ENCODE data around the gene FAM161A.

FAM161A gene

DNA sequence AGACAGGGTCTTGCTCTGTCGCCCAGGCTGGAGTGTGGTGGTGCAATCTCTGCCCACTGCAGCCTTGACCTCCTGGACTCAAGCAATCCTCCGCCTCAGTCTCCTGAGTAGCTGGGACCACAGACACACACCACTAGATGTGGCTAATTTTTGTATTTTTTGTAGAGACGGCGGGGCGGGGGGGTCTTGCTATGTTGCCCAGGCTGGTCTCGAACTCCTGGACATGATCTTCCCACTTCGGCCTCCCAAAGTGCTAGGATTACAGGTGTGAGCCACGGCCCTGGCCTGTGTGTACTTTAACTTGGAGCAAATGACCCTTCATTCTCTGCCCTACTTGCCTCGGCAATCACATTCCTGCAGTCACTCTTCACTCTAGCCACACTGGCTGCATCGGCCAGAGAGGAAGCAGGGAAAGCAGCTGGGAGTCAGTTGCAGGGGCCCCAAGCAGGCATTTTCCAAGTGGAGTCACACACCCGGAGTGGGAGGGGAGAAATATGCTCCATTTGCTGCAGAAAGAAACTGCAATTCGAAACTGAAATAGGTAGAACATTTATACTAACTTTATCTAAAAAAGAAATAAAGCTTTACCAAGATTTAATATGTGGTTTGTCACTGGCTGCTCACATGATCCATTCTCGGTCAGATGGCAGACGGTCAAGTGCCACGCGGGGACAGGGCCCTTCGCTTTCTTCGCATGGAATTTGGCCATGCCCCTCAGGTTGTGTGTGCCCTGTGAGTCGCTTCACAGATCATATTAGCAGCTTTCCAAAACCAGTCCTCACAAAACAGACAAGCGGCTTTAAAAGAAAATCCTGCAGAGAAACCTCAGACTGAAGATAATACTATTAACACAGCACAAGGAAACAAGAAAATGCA, 37.1 kb downstream of the FAM161A start:
- TF ChIP-seq TAF1 (IDR thresholded peaks at IDR 0.05; ENCODE audit: borderline replicate concordance, insufficient read depth, low read length) (no peak), SIN3A (IDR thresholded peaks at IDR 0.05; ENCODE audit: borderline replicate concordance, insufficient read depth, low read length) (no peak), POLR2AphosphoS5 (IDR thresholded peaks at IDR 0.05; ENCODE audit: low read depth, low read length) (no peak), FOXP2 (optimal IDR thresholded peaks at IDR 0.05; ENCODE audit: borderline replicate concordance, extremely low read depth, extremely low read length, insufficient read depth) (no peak)
- TF ChIP-seq, protein P1, sequence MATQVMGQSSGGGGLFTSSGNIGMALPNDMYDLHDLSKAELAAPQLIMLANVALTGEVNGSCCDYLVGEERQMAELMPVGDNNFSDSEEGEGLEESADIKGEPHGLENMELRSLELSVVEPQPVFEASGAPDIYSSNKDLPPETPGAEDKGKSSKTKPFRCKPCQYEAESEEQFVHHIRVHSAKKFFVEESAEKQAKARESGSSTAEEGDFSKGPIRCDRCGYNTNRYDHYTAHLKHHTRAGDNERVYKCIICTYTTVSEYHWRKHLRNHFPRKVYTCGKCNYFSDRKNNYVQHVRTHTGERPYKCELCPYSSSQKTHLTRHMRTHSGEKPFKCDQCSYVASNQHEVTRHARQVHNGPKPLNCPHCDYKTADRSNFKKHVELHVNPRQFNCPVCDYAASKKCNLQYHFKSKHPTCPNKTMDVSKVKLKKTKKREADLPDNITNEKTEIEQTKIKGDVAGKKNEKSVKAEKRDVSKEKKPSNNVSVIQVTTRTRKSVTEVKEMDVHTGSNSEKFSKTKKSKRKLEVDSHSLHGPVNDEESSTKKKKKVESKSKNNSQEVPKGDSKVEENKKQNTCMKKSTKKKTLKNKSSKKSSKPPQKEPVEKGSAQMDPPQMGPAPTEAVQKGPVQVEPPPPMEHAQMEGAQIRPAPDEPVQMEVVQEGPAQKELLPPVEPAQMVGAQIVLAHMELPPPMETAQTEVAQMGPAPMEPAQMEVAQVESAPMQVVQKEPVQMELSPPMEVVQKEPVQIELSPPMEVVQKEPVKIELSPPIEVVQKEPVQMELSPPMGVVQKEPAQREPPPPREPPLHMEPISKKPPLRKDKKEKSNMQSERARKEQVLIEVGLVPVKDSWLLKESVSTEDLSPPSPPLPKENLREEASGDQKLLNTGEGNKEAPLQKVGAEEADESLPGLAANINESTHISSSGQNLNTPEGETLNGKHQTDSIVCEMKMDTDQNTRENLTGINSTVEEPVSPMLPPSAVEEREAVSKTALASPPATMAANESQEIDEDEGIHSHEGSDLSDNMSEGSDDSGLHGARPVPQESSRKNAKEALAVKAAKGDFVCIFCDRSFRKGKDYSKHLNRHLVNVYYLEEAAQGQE (IDR thresholded peaks at IDR 0.05; ENCODE audit: insufficient read depth in 1 of 2, low read depth in 2 of 2, low read length in 2 of 2) = no peak

DNA sequence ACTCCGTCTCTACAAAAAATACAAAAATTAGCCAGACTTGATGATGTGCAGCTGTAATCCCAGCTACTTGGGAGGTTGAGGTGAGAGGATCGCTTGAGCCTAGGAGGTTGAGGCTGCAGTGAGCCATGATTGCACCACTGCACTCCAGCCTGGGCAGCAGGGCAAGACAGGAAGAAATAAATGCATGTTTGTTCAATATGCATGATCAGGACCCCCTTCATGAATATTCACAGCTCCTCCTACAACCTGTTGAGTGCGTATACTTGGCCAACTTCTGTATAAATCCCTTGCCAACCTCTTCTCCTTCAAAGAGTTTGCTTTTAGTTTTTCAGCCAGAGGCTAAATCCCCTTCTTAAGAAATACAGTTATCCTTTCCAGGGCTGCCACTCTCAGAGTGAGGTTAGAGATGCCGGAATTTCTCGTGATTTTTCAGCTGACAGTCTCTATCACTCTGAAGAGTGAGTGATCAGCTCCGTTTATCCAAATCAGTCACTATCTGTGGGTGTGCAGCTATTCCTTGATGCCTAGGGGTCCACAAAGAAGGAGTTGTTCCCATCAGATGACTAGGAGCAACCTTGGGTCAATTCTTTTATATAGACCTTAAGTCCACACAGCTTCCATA, 39.2 kb downstream of the FAM161A start:
- TF ChIP-seq, protein P1 (IDR thresholded peaks at IDR 0.05; ENCODE audit: insufficient read depth in 1 of 2, low read depth in 2 of 2, low read length in 2 of 2) = no peak
- TF ChIP-seq TAF1 (IDR thresholded peaks at IDR 0.05; ENCODE audit: borderline replicate concordance, insufficient read depth, low read length) (no peak), POLR2AphosphoS5 (IDR thresholded peaks at IDR 0.05; ENCODE audit: low read depth, low read length) (no peak), FOXP2 (optimal IDR thresholded peaks at IDR 0.05; ENCODE audit: borderline replicate concordance, extremely low read depth, extremely low read length, insufficient read depth) (no peak), SIN3A (IDR thresholded peaks at IDR 0.05; ENCODE audit: borderline replicate concordance, insufficient read depth, low read length) (no peak)

DNA sequence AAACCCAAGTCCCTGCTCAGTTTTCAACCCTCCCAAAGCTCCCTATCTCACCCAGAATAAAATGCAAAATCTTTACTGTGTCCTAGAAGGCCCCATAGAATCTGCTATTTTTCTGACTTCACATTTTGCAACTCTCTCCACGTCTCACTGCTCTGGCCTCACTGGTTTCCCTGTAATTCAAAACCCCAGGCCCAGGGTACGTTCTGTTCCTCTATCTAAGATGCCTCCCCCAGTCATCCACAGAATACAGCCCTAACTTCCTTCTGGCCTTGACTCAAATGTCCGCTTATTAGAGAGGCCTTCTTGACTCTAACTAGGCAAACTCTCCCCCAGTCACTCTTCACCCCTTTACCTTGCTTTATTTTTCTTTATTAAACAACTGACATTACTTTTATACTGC, 42.0 kb downstream of the FAM161A start:
- TF ChIP-seq, protein P1 (IDR thresholded peaks at IDR 0.05; ENCODE audit: insufficient read depth in 1 of 2, low read depth in 2 of 2, low read length in 2 of 2) = no peak
- TF ChIP-seq FOXP2 (optimal IDR thresholded peaks at IDR 0.05; ENCODE audit: borderline replicate concordance, extremely low read depth, extremely low read length, insufficient read depth) (no peak), SIN3A (IDR thresholded peaks at IDR 0.05; ENCODE audit: borderline replicate concordance, insufficient read depth, low read length) (no peak), POLR2AphosphoS5 (IDR thresholded peaks at IDR 0.05; ENCODE audit: low read depth, low read length) (no peak), TAF1 (IDR thresholded peaks at IDR 0.05; ENCODE audit: borderline replicate concordance, insufficient read depth, low read length) (no peak)

DNA sequence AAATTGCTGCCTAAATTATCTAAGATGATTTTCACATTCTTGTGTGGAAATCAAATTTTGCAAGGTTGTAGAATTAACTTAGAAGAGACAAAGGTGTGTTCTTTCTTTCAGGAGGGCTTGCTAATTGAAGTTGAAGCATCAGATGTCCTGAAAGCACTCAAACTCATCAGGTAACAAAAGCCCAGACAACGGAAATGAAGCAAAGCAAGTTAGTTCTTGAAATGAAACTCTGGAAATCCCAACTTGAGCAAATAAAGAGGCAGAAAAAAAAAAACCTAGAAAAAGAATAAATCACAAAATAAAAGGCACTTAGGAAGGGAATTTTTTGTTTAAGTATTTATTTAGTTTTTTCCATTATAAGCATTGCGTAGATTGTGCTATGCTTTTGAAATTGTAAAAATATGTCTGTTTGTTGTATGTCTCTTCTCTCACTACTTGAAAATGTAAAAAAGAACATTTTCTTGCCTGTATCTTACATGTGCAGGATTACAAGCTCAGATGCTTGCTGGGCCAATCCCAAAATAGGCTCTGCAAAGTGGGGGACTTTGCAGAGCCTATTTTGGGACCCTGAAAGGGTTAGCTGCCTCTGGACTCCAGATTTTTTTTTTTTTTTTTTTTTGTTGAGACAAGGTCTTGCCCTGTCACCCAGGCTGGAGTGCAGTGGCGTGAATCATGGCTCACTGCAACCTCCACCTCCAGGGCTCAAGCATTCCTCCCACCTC, 46.7 kb downstream of the FAM161A start:
- TF ChIP-seq FOXP2 (optimal IDR thresholded peaks at IDR 0.05; ENCODE audit: borderline replicate concordance, extremely low read depth, extremely low read length, insufficient read depth) = no peak
- no peak for TF ChIP-seq POLR2AphosphoS5 (IDR thresholded peaks at IDR 0.05; ENCODE audit: low read depth, low read length)
- TF ChIP-seq, protein P1 (IDR thresholded peaks at IDR 0.05; ENCODE audit: insufficient read depth in 1 of 2, low read depth in 2 of 2, low read length in 2 of 2) = no peak
- TF ChIP-seq SIN3A (IDR thresholded peaks at IDR 0.05; ENCODE audit: borderline replicate concordance, insufficient read depth, low read length) = no peak

Data from PFSK-1 (cell line).